GM18498 (cell line): ENCODE results near the gene METTL8.
"Not testable (repeated sequence)": the region's sequence is repeated elsewhere in the genome, so short reads cannot be mapped to it uniquely, and the experiment has no call there.

Source experiments
- ATAC-seq: cut with Tn5 transposase; IDR thresholded peaks from one replicate; pipeline ENCODE4 v1.9.1; 2021; ENCODE audit warnings: mild to moderate bottlenecking, moderate library complexity; ENCODE audit not compliant: unreplicated experiment

The METTL8 gene

DNA sequence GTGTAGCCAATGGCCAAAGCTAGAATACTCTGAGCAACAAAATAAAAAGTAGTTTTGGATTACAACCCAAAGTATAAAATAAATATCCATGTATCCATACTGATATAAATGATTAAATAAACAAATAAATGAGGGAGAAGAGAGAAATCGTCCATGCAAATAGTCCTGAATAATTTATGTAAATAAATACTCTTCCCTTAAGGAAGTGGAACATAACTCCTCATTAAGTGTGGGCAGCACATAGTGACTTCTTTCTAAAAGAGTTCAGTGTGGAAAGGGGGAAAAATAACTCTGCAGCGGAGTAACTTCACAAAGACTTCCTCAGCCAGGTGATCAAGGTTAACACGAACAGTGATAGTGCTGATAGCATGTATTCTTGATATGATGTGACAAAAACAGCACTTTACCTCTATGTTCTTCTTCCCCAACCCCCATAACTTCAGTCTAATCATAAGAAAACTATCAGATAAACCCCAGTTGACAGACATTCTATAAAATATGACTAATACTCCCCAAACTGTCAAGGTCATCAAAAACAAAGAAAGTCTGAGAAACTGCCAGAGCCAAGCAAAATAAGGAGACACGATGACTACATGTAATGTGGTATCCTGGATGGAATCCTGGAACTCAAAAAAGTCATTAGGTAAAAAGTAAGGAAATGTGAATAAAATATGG, 30.7 kb downstream of the METTL8 start:
- ATAC-seq, result no peak

GRCh38 chr2:171401947-171402346, 31.8 kb downstream of the METTL8 start:
- ATAC-seq, result no peak

DNA sequence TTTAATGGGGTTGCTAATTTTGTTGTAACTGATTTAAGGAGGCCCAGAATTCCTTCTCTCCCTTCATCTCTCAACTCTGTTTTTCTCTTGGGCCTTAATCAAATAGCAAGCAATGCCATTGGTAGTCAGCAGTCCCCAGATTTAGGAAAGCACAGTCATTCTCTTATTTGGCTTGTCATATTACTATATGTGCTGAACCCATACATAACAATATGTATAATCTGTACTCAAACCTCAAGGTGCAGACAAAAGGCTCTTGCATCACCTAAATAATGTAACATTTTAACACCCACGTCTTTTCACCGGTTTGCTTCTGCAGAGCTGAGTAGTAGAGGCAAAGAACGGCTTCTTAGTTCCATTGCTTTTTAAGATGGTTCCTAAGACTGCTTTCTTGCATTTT, 33.4 kb downstream of the METTL8 start:
- no peak for ATAC-seq

GRCh38 chr2:171399292-171399691, 34.5 kb downstream of the METTL8 start:
- no peak for ATAC-seq

GRCh38 chr2:171394164-171394740, 39.5 kb downstream of the METTL8 start:
- ATAC-seq, result no peak

DNA sequence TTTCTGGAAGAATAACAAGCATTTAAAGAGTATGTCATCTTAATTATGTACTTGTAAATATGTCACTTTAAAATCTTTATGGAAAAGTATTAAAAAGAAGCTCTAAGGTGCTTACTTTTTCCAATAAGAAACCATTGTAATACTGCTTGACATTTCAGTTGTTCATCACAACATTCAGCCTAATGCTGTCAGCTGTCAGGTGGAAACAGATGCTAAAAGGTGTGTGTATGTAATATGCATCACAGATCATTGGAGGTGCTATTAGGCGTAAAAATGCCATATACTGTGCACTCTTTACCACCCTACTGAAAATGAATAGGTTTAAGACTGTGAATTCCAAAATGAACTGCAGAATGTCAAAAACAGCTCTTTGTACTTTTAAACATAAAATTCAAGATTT, 40.3 kb downstream of the METTL8 start:
- ATAC-seq, result no peak

DNA sequence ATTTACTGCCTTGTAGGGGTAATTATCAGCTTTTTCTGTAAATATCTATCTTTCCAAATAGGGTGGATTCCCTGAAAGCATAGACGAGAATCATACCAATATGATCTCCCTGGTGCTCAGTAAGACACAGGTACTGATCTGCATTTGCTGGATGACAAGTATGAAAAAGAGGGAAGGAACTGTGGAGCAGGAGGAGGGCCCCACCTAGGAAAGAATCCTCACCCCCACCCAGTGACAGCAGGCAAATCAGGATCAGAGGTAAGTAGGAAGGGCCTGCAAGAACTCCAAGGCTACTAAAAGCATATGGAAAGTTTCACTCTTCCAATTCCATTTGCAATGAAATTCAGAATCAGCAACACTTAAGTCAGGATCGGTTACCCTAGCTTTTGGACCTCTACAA, 42.3 kb downstream of the METTL8 start:
- ATAC-seq, result no peak

- ATAC-seq, result no peak
These were observed 42.8 kb downstream of the METTL8 start for GRCh38 chr2:171390941-171391516.

DNA sequence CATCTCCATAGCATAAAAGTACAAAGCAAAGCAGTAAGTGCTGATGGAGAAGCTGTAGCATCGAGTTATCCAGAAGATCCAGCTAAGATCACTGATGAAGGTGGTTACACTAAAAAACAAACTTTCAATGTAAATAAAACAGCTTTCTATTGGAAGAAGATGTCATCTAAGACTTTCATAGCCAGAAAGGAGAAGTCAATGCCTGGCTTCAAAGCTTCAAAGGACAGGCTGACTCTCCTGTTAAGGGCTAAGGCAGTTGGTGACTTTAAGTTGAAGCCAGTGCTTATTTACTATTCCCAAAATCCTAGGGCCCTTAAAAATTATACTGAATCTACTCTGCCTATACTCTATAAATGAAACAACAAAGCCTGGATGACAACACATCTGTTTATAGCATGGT, 44.0 kb downstream of the METTL8 start:
- no peak for ATAC-seq

DNA sequence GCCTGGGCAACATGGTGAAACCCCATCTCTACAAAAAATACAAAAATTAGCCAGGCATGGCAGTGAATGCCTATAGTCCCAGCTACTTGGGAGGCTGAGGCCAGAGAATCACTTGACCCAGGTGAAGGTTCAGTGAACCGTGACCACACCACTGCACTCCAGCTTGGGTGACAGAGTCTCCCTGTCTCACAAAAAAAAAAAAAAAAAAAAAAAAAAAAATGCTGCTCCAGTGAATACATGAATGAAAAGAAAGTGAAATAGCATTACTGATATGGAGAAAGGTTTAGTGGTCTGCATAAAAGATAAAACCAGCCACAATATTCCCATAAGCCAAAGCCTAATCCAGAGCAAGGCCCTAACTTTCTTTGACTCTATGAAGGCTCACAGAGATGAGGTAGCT, 44.5 kb downstream of the METTL8 start:
- no peak for ATAC-seq

- ATAC-seq, result no peak
These were observed 46.7 kb downstream of the METTL8 start for GRCh38 chr2:171387052-171387451.

GRCh38 chr2:171386627-171387026, 47.2 kb downstream of the METTL8 start:
- no peak for ATAC-seq

- ATAC-seq, result no peak
These were observed 50.7 kb downstream of the METTL8 start for GRCh38 chr2:171383134-171383533.

- not testable (repeated sequence) for ATAC-seq
These were observed 51.6 kb downstream of the METTL8 start for GRCh38 chr2:171382175-171382574.

DNA sequence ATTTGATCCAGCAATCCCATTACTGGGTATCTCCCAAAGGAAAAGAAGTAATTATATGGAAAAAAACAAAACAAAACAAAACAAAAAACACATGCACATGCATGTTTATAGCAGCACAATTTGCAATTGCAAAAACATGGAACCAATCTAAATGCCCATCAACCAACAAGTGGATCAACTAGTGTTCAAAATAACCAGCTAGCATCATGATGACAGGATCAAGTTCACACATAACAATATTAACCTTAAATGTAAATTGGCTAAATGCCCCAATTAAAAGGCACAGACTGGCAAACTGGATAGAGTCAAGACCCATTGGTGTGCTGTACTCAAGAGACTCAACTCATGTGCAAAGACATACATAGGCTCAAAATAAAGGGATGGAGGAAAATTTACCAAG, 55.9 kb downstream of the METTL8 start:
- ATAC-seq, result not testable (repeated sequence)

GRCh38 chr2:171367692-171368091, 66.1 kb downstream of the METTL8 start:
- ATAC-seq, result no peak

- ATAC-seq, result no peak
These were observed 68.0 kb downstream of the METTL8 start for GRCh38 chr2:171365778-171366177.

DNA sequence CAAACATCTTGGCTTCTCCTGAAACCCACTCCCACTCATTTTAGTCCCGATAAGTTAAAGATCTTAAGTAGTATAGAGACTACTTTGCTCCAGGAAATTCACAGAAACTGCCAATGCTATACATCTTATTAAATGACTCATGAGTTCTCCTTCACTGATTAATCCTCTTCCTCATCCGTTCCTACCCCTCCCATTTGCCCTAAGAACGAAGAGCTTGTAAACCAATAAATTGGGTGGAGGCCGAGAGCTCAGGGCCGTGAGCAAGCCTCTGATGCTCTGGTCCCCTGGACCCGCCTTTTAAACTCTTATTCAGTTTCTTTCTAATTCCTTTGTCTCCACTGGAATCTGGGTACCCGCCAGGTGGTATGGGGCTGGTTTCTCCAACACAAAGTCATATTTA, 68.6 kb downstream of the METTL8 start:
- no peak for ATAC-seq

- ATAC-seq, result no peak
These were observed 71.4 kb downstream of the METTL8 start for GRCh38 chr2:171362396-171362795.

GRCh38 chr2:171360905-171361304, 72.9 kb downstream of the METTL8 start:
- no peak for ATAC-seq

- not testable (repeated sequence) for ATAC-seq
These were observed 80.0 kb downstream of the METTL8 start for GRCh38 chr2:171353746-171354145.

- no peak for ATAC-seq
These were observed 85.7 kb downstream of the METTL8 start for GRCh38 chr2:171348056-171348455.
